IPS-18a (cell line): ENCODE measurements around the gene PGAP3.

Experiments
- H3K27ac ChIP-seq: one replicate; pipeline ENCODE4 v1.5.1; 2013; ENCODE audit warnings: low read length
- H3K27me3 ChIP-seq: one replicate; pipeline ENCODE4 v1.6.1; 2013; ENCODE audit warnings: mild to moderate bottlenecking, low read length; ENCODE audit not compliant: control insufficient read depth, insufficient read depth
- H3K36me3 ChIP-seq: one replicate; pipeline ENCODE4 v1.6.1; 2013; ENCODE audit warnings: low read depth, low read length; ENCODE audit not compliant: control insufficient read depth
- H3K4me1 ChIP-seq: one replicate; pipeline ENCODE4 v1.6.1; 2013; ENCODE audit warnings: low read depth, low read length; ENCODE audit not compliant: control insufficient read depth
- H3K4me3 ChIP-seq: one replicate; pipeline ENCODE4 v1.5.1; 2013; ENCODE audit warnings: low read length
- H3K9ac ChIP-seq: one replicate; pipeline ENCODE4 v1.6.1; 2013; ENCODE audit warnings: mild to moderate bottlenecking, low read length, moderate library complexity
- H3K9me3 ChIP-seq: one replicate; pipeline ENCODE4 v1.6.1; 2013; ENCODE audit warnings: low read depth, low read length; ENCODE audit not compliant: control insufficient read depth

PGAP3 gene

DNA sequence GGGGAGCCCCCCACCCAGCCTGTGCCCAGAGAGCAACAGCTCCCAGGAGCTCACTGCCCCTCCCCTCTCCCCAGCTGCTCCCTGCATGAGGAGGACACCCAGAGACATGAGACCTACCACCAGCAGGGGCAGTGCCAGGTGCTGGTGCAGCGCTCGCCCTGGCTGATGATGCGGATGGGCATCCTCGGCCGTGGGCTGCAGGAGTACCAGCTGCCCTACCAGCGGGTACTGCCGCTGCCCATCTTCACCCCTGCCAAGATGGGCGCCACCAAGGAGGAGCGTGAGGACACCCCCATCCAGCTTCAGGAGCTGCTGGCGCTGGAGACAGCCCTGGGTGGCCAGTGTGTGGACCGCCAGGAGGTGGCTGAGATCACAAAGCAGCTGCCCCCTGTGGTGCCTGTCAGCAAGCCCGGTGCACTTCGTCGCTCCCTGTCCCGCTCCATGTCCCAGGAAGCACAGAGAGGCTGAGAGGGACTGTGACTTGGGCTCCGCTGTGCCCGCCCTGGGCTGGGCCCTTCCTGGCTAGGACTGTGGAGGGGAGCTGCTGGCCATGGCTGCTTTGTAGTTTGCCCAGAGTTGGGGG lies 22.1 kb downstream of the PGAP3 start:
- Histone ChIP-seq H3K4me1 (peaks cover 19% of the 10 kb centered on the region), H3K9ac (no peak overlapping the region)

GRCh38 chr17:39664581-39665561 lies 23.0 kb downstream of the PGAP3 start, which contains the start of gene TCAP:
TCAP (plus strand) TSS chr17:39665349; CDS start chr17:39665360, 11 bp downstream.
- H3K27me3 ChIP-seq, result peaks cover 31% of the 10 kb centered on the region
- H3K9me3 ChIP-seq, result no peaks in the 10 kb centered on the region
- peaks cover 19% of the 10 kb centered on the region for H3K4me1 ChIP-seq
- H3K27ac ChIP-seq, result no peak within 1 kb of the TSS
- peaks cover 3% of the 10 kb centered on the region for H3K36me3 ChIP-seq
- H3K9ac ChIP-seq, result no peak within 1 kb of the TSS
- peak within 1 kb of the TSS; percentile 8 for H3K4me3 ChIP-seq

More for the DNA sequence above, 22.1 kb downstream of the PGAP3 start:
- H3K9me3 ChIP-seq, result no peaks in the 10 kb centered on the region
- H3K36me3 ChIP-seq, result no peaks in the 10 kb centered on the region
- H3K27ac ChIP-seq, result no peak overlapping the region
- peaks cover 31% of the 10 kb centered on the region for H3K27me3 ChIP-seq
- no peak overlapping the region for H3K4me3 ChIP-seq

- Histone ChIP-seq H3K27me3 (peaks cover 27% of the 10 kb centered on the region), H3K36me3 (peaks cover 3% of the 10 kb centered on the region), H3K9ac (no peak overlapping the region), H3K9me3 (no peaks in the 10 kb centered on the region), H3K4me1 (peaks cover 19% of the 10 kb centered on the region), H3K27ac (no peak overlapping the region), H3K4me3 (peak overlapping the region; percentile 8)
Observed at GRCh38 chr17:39663688-39664580, 23.9 kb downstream of the PGAP3 start.

DNA sequence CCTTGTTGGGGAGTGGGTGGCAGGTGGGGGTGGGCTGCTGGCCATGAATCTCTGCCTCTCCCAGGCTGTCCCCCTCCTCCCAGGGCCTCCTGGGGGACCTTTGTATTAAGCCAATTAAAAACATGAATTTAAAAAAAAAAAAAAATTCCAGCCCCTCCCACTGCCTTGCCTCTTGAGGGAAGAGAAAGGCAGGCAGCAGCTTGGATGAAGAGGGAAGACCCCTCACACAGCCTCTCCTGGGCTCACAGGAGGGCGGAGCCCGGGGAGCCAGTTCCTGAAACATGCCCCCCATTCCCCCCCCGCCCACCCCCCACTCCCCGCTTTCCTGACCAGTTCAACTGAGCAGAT lies 24.5 kb downstream of the PGAP3 start:
- H3K9me3 ChIP-seq, result no peaks in the 10 kb centered on the region
- H3K9ac ChIP-seq, result no peak overlapping the region
- H3K27ac ChIP-seq, result no peak overlapping the region
- H3K36me3 ChIP-seq, result peaks cover 3% of the 10 kb centered on the region
- no peak overlapping the region for H3K4me3 ChIP-seq
- peaks cover 21% of the 10 kb centered on the region for H3K27me3 ChIP-seq
- H3K4me1 ChIP-seq, result peaks cover 19% of the 10 kb centered on the region

- Histone ChIP-seq H3K27me3 (peaks cover 20% of the 10 kb centered on the region), H3K9me3 (no peaks in the 10 kb centered on the region), H3K9ac (no peak overlapping the region), H3K36me3 (peaks cover 3% of the 10 kb centered on the region), H3K4me1 (peaks cover 19% of the 10 kb centered on the region), H3K27ac (no peak overlapping the region), H3K4me3 (no peak overlapping the region)
Observed at GRCh38 chr17:39662551-39663339, 25.1 kb downstream of the PGAP3 start.

GRCh38 chr17:39661744-39662541 lies 25.9 kb downstream of the PGAP3 start:
- peaks cover 16% of the 10 kb centered on the region for H3K4me1 ChIP-seq
- no peak overlapping the region for H3K9ac ChIP-seq
- no peak overlapping the region for H3K4me3 ChIP-seq
- H3K27ac ChIP-seq, result no peak overlapping the region
- peaks cover 3% of the 10 kb centered on the region for H3K36me3 ChIP-seq
- no peaks in the 10 kb centered on the region for H3K9me3 ChIP-seq
- peaks cover 12% of the 10 kb centered on the region for H3K27me3 ChIP-seq

GRCh38 chr17:39660397-39661385 lies 27.2 kb downstream of the PGAP3 start:
- H3K27me3 ChIP-seq, result no peaks in the 10 kb centered on the region
- peaks cover 3% of the 10 kb centered on the region for H3K36me3 ChIP-seq
- H3K4me1 ChIP-seq, result peaks cover 15% of the 10 kb centered on the region
- H3K4me3 ChIP-seq, result no peak overlapping the region
- H3K27ac ChIP-seq, result no peak overlapping the region
- H3K9ac ChIP-seq, result no peak overlapping the region
- no peaks in the 10 kb centered on the region for H3K9me3 ChIP-seq

DNA sequence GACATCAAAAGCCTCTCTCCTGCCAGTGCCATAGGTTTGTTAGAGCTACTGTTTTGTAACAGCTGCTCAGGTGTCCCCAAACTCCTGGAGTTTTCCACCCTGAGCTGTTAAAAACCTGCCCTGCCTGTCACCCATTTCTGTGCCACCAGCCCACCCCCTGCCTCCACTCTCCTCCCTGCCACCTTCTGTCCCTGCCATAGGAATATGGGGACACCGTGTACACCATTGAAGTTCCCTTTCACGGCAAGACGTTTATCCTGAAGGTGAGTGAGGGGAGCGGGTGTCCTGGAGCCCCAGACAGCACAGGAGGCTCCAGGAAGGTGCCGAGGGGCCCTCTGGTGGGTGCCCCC lies 27.9 kb downstream of the PGAP3 start:
- Histone ChIP-seq H3K4me3 (no peak overlapping the region), H3K9me3 (no peaks in the 10 kb centered on the region), H3K27me3 (no peaks in the 10 kb centered on the region), H3K4me1 (peaks cover 15% of the 10 kb centered on the region), H3K36me3 (peaks cover 3% of the 10 kb centered on the region), H3K27ac (no peak overlapping the region), H3K9ac (no peak overlapping the region)

DNA sequence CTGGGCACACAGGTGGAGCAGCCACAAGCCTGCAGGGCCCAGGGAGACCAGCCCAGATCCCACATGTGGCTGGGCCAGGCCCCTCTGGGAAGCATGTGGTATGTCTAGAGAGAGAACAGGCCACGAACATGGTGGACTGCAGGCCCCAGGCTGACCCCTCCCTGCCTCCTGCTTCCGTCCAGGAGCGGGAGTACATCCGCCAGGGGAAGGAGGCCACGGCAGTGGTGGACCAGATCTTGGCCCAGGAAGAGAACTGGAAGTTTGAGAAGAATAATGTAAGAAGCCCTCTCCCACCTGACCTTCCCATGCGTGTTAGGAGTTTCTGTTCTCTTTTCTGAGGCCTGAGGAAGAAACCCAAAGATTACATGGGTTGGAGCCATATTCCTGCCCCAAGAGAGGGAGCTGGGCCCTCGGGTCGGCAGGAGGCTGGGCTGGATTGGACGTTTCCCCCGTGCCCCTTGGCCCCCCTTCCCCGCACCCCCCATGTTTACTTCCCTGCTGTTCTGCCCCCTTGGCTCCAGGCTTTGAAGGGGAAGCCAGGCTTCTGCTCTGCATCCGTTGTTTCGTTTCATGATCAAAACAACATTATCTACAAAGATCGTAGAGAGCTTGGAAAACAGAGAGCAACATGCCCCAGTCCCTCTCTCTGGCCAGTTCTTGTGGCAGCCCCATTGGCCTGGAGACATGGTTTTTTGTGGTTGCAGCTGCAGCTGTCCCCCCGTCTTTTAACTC lies 28.4 kb downstream of the PGAP3 start:
- no peak overlapping the region for H3K4me3 ChIP-seq
- no peaks in the 10 kb centered on the region for H3K27me3 ChIP-seq
- no peak overlapping the region for H3K27ac ChIP-seq
- peaks cover 3% of the 10 kb centered on the region for H3K36me3 ChIP-seq
- H3K9me3 ChIP-seq, result no peaks in the 10 kb centered on the region
- H3K9ac ChIP-seq, result no peak overlapping the region
- H3K4me1 ChIP-seq, result peaks cover 11% of the 10 kb centered on the region
